ENCODE results near the gene INF2. TPM values are rescaled to one million over a fixed set of nuclear protein-coding genes. Genes with fewer than 3 reads are reported as not detected.

INF2 gene
- polyA plus RNA-seq, 1 experiment = 39.9 TPM

- Histone ChIP-seq H3K36me3 (ENCODE audit: control insufficient read depth, insufficient read depth, low read length) (peaks cover 40% of the 10 kb centered on the region), H3K27me3 (ENCODE audit: control insufficient read depth, insufficient read depth, low read length) (no peaks in the 10 kb centered on the region), H3K4me3 (ENCODE audit: low read depth, low read length) (no peak overlapping the region)
- ChIA-PET CTCF (interaction anchor here (1.0 to 6.3 kb wide), 8 partner anchors 9 to 75 kb away, joined by 3 to 76 read pairs (median 5); no protein-coding TSS in a partner anchor), POLR2A (no interaction called here)
- DNase-seq (ENCODE audit: low read depth) = no peak
- no peak for TF ChIP-seq CTCF (IDR thresholded peaks at IDR 0.05; ENCODE audit: insufficient read depth, low read depth, low read length)
Observed at GRCh38 chr14:104771374-104771773, 82.0 kb downstream of the INF2 start.

Small RNAs within 50 kb of the gene (small RNA-seq; reads per million reads assigned to genes)
- gene MIR4710 (ENCODE audit: insufficient read length, low read depth, low replicate concordance) = not detected

Other genes starting within 250 kb of the INF2 start
- not detected in 2 replicates for gene C14orf180, start 109.9 kb upstream of the INF2 start, polyA plus RNA-seq (2011; rRNA removed)
- gene TMEM179, start 84.8 kb upstream of the INF2 start, polyA plus RNA-seq (2011; rRNA removed) = 0.09 TPM in 1 of 2 replicates, not detected in the other
- 2.9 and 4.5 TPM in 2 replicates for gene ADSS1, start 34.6 kb downstream of the INF2 start, polyA plus RNA-seq (2011; rRNA removed)
- 83.5 and 116 TPM in 2 replicates for gene SIVA1, start 63.5 kb downstream of the INF2 start, polyA plus RNA-seq (2011; rRNA removed)
- 152 and 226 TPM in 2 replicates for gene AKT1, start 106.1 kb downstream of the INF2 start, polyA plus RNA-seq (2011; rRNA removed)
- 1.9 and 2.7 TPM in 2 replicates for gene ZBTB42, start 111.5 kb downstream of the INF2 start, polyA plus RNA-seq (2011; rRNA removed)
- gene CEP170B, start 175.7 kb downstream of the INF2 start, polyA plus RNA-seq (2011; rRNA removed) = 5.4 and 8.0 TPM in 2 replicates
- gene PLD4, start 235.3 kb downstream of the INF2 start, polyA plus RNA-seq (2011; rRNA removed) = 0.02 and 0.05 TPM in 2 replicates

All from BJ (cell line).